GF-D8 (cell line): ENCODE data around the gene RERE.
A peak's percentile ranks its signal among the peaks of the same experiment; 100 is the strongest.

Experiments
- DNase-seq: peaks from one replicate; lab custom pipeline; 2025; lab: John Stamatoyannopoulos, UW

Gene RERE

DNA sequence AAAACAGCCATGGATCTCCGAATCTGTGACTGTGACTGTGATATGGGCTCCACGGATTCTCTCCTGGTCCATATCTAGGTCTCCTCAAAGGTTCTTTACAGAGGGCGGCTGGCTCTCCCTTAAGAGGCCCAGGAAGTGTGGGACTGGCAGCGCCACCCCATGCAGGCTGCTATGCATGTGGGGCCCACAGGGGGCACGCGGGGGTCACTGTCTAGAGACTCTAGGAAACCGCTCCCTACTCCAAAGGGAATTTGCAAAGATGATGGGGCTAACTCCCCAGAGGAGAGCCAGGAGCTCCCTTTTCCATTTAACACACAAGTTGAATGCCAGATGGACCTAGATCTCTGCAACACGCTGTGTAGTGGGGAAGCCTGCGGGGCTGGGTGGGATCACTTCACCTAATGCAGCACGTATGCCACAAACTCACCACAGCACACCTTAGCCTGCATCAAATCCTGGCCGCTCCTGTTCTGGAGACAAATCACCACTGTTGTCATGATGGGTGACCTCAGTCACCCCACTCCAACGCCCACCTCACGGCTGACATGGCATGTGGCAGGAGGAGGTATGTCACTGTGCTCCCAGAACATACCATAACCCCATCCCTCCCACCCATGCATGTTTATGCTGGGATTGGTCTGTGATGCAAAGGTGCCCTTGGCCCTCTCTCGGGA lies 437.8 kb downstream of the RERE start:
- no peak for DNase-seq

DNA sequence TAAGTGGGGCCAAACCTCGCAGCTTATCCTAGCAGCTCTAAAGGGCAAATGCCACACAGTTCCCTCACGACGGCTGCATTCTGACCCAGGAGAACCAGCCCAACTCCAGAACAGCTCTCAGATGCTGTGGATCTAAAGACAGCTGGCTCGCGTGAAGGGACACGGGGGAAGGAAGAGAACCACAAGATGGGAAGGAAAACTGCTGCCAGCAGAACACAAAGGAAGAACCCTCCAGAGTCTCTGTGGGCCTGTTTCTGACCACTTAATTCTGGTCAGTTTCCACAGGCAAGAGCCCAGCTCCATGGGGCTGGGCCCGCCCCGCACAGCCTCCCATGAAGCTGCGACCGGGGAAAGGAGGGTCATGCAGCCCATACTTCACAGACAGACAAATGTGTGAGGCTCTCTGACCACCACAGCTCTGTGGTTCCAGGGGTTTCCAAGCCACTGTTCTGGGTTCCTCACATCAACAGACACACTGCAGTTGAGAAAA lies 438.4 kb downstream of the RERE start:
- no peak for DNase-seq

GRCh38 chr1:8378178-8378577 lies 439.3 kb downstream of the RERE start:
- peak; percentile 87 for DNase-seq

- no peak for DNase-seq
These were observed 440.0 kb downstream of the RERE start for GRCh38 chr1:8377271-8377981.

GRCh38 chr1:8376358-8376840 lies 441.0 kb downstream of the RERE start:
- DNase-seq = no peak

- DNase-seq = no peak
These were observed 442.6 kb downstream of the RERE start for GRCh38 chr1:8374812-8375211.

DNA sequence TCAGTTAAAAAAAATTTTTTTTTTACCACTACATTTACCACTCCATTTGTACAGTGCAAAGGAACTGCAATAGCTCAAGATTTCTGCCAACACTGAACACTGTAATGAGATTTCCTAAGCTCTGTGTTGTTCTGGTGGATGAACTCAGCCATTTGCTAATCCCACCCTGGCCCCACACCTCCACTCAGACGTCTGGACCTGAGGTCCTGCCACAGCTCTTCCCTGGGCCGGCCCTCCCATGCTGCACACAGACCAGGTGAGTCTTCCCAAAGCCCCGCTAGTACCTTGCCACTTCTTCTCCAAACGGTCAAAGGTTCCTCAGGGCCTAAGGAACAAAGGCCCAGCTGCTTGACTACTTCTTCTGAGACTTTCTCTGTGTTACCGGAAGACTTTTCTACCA lies 443.1 kb downstream of the RERE start:
- DNase-seq = no peak

GRCh38 chr1:8373581-8374241 lies 443.7 kb downstream of the RERE start:
- no peak for DNase-seq

DNA sequence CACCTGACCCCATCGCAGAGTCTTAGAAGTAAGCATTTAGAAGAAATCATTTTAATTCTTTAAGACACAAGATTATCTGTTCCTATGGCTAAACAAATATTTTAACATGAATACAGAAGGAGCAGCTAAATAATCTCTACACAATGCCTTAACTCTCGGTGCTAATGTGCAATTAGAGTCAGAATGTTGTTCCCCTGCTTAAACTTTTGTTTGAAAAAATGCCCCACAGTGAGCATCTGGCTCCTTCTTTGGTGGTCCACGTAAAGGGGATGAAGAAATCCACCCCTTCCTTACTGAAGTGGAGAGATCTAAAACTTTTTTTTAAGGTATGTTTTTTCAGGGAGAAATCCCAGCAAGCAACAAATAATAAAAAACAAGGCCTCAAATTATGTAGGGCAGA lies 444.3 kb downstream of the RERE start:
- DNase-seq = no peak

GRCh38 chr1:8371372-8371991 lies 446.0 kb downstream of the RERE start:
- no peak for DNase-seq

GRCh38 chr1:8370905-8371315 lies 446.5 kb downstream of the RERE start:
- DNase-seq = no peak

DNA sequence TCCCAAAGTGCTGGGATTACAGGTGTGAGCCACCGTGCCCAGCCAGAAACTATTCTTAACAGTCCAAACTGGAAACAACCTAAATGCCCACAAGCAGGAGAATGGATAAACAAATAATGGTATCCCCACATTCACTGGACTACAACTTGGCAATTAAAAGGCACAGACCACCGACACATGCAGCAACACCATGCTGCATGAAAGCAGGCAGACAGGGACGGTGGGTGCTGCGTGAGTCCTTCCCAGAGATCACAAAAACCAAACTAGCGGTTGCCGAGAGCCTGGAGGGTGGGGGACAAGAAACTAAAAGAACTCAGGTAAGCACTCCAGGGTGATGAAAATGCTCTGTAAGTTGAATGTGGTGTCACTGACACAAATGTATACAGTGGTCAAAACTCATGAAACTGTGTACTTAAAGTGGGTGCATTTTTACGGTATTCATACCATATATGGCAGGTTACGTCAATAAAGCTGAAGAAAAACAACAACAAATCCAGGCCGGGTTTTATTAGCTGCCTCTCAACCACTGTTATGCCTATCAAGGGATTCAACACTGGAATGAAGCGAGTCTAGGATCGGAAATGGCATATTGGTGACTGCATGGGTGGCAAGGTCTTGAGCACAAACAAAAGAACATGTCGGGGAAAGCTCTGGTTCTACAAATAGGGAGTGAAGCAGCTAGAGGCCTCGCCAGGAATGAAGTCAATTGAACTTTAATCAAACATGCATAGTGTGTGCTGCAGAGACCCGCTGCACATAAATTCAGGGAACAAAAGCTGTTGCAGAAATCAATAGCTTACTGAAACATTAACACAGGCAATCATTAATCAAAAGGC lies 447.2 kb downstream of the RERE start:
- DNase-seq = no peak

DNA sequence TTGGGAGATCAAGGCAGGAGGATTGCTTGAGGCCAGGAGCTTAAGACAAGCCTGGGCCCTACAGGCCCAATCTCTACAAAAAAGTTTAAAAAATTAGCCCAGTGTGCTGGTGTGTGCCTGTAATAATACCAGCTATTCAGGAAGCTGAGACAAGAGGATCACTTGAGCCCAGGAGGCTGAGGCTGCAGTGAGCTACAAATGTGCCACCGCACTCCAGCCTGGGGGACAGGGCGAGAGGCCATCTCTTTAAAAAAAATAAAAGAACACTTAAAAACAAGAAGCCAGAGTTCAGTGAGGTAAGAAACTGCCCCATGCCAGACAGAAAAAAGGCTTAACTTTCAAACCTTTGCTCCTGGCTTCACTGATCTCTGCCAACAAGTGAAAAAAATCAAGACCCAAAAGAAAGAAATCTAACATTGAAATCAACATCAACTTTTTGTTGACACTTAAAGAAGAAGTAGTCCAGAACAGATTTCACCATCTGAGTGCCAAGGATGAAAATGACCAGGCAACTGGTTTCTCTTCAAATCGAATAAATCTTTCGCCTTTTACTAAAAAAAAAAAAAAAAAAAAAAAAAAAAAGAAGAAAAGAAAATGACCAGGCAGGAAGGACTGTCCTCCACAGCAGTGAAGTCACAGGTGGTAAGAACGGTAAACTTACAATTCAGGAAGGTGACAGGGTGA lies 448.3 kb downstream of the RERE start:
- DNase-seq = no peak

- DNase-seq = no peak
These were observed 449.8 kb downstream of the RERE start for GRCh38 chr1:8367571-8368194.

DNA sequence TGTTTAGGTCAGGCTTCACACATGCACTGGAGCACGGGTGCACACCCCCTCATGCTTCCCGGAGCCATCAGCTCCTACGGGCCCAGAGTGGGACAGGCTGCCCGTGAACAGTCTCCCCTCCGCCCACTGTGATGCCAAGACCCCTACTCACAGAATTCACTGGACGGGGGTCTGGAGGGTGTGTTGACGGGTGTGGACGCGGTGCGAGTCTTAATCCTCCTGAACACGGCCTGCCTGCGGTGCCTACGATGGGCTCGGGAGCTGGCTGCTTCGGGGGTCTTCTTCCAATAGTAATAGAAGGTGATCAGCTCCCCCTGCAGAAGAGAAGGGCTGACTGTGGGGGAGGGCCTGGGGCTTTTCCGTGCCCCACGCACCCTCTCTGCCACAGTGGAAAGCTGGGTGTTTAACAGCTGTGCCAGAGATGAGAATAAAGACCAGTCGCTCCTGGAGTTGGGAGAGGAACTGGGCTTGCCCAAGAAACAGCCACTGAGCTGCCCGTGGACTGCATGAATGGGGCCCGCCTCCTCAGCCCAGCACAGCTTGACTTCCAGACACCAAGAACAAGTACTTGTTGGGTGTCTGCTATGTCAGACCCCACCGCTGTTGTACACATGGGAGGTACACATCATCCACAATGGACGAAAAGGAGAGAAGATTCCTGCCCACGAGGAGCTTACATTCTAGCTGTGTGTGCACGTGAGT lies 451.6 kb downstream of the RERE start:
- no peak for DNase-seq

DNA sequence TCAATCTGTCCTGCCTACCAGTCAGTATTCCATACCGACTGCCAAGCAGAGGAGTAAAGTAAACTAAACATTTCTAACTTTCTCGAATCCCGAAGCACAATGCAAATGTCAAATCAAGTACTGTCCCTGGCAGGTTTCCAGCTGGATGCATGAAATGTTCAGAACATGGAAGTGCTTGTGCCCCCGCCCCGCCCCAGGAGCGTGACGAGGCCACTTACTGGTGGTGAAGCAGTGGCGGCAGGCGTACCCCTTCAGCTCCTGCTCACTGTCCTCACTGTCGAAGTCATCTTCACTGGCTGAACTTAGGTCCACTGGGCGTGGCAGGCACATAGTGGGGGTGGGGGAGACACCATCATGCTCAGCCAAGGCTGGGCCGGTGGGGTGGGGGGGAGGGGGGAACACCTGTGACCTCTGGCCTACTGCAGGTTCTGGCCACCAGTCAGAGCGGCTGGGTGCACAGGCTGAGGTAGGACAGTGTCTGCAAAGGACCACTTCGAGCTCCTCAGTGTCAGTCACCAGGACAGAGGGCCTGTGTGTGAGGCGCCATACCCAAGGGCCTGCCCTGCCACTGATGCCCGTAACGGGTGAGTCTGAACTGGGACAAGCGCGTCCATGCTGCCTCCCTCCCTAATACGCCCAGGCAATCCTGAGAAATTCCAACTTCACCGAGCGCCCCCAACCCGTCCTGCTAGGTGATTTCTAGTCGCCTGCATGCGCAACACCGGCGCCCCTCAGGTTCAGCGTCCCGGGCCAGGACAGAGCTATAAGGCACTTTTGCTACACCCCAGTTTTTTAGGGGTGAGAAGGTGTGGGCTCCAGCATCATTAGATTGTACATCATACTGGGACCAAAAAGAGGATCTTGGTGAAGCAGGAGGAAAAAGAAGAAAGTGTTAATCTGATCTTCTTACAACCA lies 452.7 kb downstream of the RERE start:
- DNase-seq = no peak

- DNase-seq = no peak
These were observed 453.6 kb downstream of the RERE start for GRCh38 chr1:8363767-8364301.

DNA sequence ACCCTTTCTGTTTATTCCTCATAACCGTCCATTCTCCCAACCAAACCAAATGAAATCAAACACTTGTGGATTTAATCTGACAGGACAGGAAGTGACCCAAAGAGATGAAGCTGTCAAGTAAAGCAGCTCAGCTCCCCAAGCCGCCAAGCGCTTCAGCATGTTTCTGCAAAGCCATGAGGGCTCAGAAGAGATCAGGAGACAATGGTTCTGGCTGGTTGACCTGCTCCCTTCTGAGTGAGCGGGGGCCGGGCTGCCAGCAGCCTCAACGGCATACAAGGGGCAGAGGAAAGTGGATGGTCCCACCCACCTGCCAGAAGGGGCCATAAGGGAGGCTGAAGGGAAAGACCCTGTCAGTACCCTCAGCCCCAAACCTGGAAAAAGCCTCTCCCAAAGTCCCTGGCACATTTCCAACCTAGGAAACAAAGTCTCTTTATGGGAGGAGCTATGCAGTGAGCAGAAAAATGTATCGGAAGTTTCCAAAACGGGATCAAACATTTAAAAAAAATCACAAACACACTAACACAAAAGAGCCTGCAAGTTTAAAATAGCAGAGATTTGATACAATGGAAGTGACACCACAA lies 454.2 kb downstream of the RERE start:
- DNase-seq = no peak
